OCI-LY1 (cell line): ENCODE results near the gene HTR6.

Source experiments
- H2AFZ ChIP-seq: fragments of 200-600 bp; sonication (generic), shearing (Covaris generic); 2 replicates; pipeline ENCODE4 v1.6.0; 2014; ENCODE audit warnings: antibody characterized with exemption, mild to moderate bottlenecking, low read length
- H3F3A ChIP-seq: fragments of 200-600 bp; sonication (generic), shearing (Covaris generic); 2 replicates; pipeline ENCODE4 v1.6.0; 2014; ENCODE audit warnings: mild to moderate bottlenecking, antibody characterized with exemption, low read length, moderate library complexity; ENCODE audit not compliant: insufficient read depth
- H3K27ac ChIP-seq: fragments of 200-600 bp; sonication (generic); 2 replicates; pipeline ENCODE4 v1.5.1; 2014; ENCODE audit warnings: low read length, mixed run types, mild to moderate bottlenecking, low read depth; ENCODE audit not compliant: poor library complexity, severe bottlenecking
- H3K27me3 ChIP-seq: fragments of 200-600 bp; sonication (generic); 2 replicates; pipeline ENCODE4 v1.6.0; 2014; ENCODE audit warnings: antibody characterized with exemption, mild to moderate bottlenecking, low read length, moderate library complexity; ENCODE audit not compliant: insufficient read depth
- H3K36me3 ChIP-seq: fragments of 200-600 bp; sonication (generic); 2 replicates; pipeline ENCODE4 v1.6.1; 2014; ENCODE audit warnings: mild to moderate bottlenecking, antibody characterized with exemption, low read length, moderate library complexity, mixed read lengths; ENCODE audit not compliant: insufficient read depth
- H3K4me1 ChIP-seq: fragments of 200-600 bp; sonication (generic); 2 replicates; pipeline ENCODE4 v1.5.1; 2014; ENCODE audit warnings: mild to moderate bottlenecking, low read length, moderate library complexity; ENCODE audit not compliant: insufficient read depth, severe bottlenecking
- H3K4me2 ChIP-seq: fragments of 200-600 bp; sonication (generic), shearing (Covaris generic); 2 replicates; pipeline ENCODE4 v1.6.1; 2014; ENCODE audit warnings: low read length
- H3K4me3 ChIP-seq: fragments of 200-600 bp; sonication (generic); 2 replicates; pipeline ENCODE4 v1.5.1; 2014; ENCODE audit warnings: low read length, low read depth, mild to moderate bottlenecking, mixed read lengths; ENCODE audit not compliant: poor library complexity, severe bottlenecking
- H3K79me2 ChIP-seq: fragments of 200-600 bp; shearing (Covaris generic); 2 replicates; pipeline ENCODE4 v1.6.1; 2016; ENCODE audit warnings: mixed run types, low read length, mixed read lengths; ENCODE audit not compliant: insufficient read depth
- H3K9ac ChIP-seq: fragments of 200-600 bp; sonication (generic), shearing (Covaris generic); 2 replicates; pipeline ENCODE4 v1.6.1; 2014; ENCODE audit warnings: mild to moderate bottlenecking, low read length, mixed read lengths
- H3K9me2 ChIP-seq: fragments of 200-600 bp; sonication (generic), shearing (Covaris generic); 2 replicates; pipeline ENCODE4 v1.6.1; 2014; ENCODE audit warnings: low read depth, mild to moderate bottlenecking, low read length, mixed read lengths
- H3K9me3 ChIP-seq: fragments of 200-600 bp; shearing (Covaris generic); 2 replicates; pipeline ENCODE4 v1.6.1; 2014; ENCODE audit warnings: low read length, mixed read lengths
- H4K20me1 ChIP-seq: fragments of 200-600 bp; sonication (generic), shearing (Covaris generic); 2 replicates; pipeline ENCODE4 v1.6.0; 2016; ENCODE audit warnings: mild to moderate bottlenecking, low read length; ENCODE audit not compliant: insufficient read depth
- EZH2 ChIP-seq: fragments of 200-600 bp; sonication (generic), shearing (Covaris generic); IDR thresholded peaks from 2 replicates; pipeline ENCODE4 v1.8.0; 2017; ENCODE audit warnings: borderline replicate concordance, mixed run types, mild to moderate bottlenecking, antibody characterized with exemption, low read length, moderate library complexity, mixed read lengths
- TF ChIP-seq, protein P1 (sequence below): fragments of 200-600 bp; sonication (generic), shearing (Covaris generic); IDR thresholded peaks from 2 replicates; pipeline ENCODE4 v1.5.1; 2017; ENCODE audit warnings: mild to moderate bottlenecking, antibody characterized with exemption, low read length, moderate library complexity, mixed read lengths

HTR6 gene

DNA sequence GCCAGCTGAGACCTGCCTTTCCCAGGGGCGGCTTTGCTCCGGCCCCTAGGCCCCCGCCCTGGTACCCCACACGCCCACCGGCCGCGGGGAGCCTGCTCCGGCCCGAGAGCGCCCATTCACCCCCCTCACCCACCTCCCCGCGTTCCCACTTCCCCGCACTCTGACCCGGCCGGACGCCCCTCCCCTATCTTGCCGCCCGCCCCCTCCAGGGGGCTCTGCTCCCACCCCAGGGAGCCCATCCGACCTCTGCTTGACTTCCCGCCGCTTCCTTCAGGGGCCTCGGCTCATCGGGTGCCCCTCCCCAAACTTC, 466 bp downstream of the HTR6 start:
- Histone ChIP-seq H3K4me1 (no peaks in the 10 kb centered on the region), H3K36me3 (no peaks in the 10 kb centered on the region), H3K4me2 (no peak overlapping the region), H3K9ac (no peak overlapping the region), H3K27ac (no peak overlapping the region), H3K27me3 (no peaks in the 10 kb centered on the region), H3K79me2 (no peaks in the 10 kb centered on the region), H4K20me1 (no peaks in the 10 kb centered on the region), H2AFZ (no peak overlapping the region), H3K9me3 (no peaks in the 10 kb centered on the region), H3F3A (no peaks in the 10 kb centered on the region), H3K4me3 (no peak overlapping the region), H3K9me2 (no peaks in the 10 kb centered on the region)
- TF ChIP-seq, protein P1, sequence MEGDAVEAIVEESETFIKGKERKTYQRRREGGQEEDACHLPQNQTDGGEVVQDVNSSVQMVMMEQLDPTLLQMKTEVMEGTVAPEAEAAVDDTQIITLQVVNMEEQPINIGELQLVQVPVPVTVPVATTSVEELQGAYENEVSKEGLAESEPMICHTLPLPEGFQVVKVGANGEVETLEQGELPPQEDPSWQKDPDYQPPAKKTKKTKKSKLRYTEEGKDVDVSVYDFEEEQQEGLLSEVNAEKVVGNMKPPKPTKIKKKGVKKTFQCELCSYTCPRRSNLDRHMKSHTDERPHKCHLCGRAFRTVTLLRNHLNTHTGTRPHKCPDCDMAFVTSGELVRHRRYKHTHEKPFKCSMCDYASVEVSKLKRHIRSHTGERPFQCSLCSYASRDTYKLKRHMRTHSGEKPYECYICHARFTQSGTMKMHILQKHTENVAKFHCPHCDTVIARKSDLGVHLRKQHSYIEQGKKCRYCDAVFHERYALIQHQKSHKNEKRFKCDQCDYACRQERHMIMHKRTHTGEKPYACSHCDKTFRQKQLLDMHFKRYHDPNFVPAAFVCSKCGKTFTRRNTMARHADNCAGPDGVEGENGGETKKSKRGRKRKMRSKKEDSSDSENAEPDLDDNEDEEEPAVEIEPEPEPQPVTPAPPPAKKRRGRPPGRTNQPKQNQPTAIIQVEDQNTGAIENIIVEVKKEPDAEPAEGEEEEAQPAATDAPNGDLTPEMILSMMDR = no peak
- no peak for TF ChIP-seq EZH2

DNA sequence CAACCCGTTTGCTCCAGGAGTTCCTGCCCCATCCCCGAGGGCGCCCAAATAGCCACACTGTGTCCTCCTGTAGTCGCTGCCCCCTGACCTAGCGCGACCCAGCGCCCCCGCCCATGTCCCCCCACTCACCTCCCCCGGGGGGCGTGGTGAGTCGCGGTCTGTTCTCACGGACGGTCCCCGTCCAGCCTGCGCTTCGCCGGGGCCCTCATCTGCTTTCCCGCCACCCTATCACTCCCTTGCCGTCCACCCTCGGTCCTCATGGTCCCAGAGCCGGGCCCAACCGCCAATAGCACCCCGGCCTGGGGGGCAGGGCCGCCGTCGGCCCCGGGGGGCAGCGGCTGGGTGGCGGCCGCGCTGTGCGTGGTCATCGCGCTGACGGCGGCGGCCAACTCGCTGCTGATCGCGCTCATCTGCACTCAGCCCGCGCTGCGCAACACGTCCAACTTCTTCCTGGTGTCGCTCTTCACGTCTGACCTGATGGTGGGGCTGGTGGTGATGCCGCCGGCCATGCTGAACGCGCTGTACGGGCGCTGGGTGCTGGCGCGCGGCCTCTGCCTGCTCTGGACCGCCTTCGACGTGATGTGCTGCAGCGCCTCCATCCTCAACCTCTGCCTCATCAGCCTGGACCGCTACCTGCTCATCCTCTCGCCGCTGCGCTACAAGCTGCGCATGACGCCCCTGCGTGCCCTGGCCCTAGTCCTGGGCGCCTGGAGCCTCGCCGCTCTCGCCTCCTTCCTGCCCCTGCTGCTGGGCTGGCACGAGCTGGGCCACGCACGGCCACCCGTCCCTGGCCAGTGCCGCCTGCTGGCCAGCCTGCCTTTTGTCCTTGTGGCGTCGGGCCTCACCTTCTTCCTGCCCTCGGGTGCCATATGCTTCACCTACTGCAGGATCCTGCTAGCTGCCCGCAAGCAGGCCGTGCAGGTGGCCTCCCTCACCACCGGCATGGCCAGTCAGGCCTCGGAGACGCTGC, 1.1 kb downstream of the HTR6 start:
- Histone ChIP-seq H3K9me3 (no peaks in the 10 kb centered on the region), H3K36me3 (no peaks in the 10 kb centered on the region), H3K4me1 (no peaks in the 10 kb centered on the region), H2AFZ (no peak overlapping the region), H3K9me2 (no peaks in the 10 kb centered on the region), H3K79me2 (no peaks in the 10 kb centered on the region), H3K9ac (no peak overlapping the region), H3K4me2 (no peak overlapping the region), H4K20me1 (no peaks in the 10 kb centered on the region), H3K27me3 (no peaks in the 10 kb centered on the region), H3K27ac (no peak overlapping the region), H3F3A (no peaks in the 10 kb centered on the region), H3K4me3 (no peak overlapping the region)
- TF ChIP-seq EZH2 = no peak
- TF ChIP-seq, protein P1 = no peak

DNA sequence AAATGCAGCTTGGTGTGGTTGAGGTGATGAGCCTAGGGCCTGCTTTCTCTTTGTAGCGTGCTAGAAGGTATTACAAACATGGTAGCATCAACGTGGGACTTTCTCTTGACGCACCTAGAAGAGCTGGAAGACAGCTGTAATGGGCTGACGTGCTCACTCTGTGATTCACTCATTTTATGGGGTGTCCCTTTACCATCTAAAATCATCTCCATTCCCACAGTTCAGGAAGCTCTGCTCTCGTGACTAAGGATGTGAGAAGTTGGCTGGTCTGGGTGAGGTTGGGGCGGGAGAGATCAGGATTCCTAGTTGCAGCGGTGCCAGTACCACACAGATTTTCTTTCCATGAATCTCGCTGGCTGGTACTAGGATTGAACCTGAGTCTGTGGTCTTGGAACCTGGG, 4.2 kb downstream of the HTR6 start:
- Histone ChIP-seq H3K4me3 (no peak overlapping the region), H3F3A (no peaks in the 10 kb centered on the region), H4K20me1 (no peaks in the 10 kb centered on the region), H3K4me1 (no peaks in the 10 kb centered on the region), H3K27ac (no peak overlapping the region), H3K9me3 (no peaks in the 10 kb centered on the region), H3K79me2 (no peaks in the 10 kb centered on the region), H3K4me2 (no peak overlapping the region), H3K36me3 (no peaks in the 10 kb centered on the region), H3K9ac (no peak overlapping the region), H3K9me2 (no peaks in the 10 kb centered on the region), H2AFZ (no peak overlapping the region), H3K27me3 (no peaks in the 10 kb centered on the region)
- no peak for TF ChIP-seq EZH2
- TF ChIP-seq, protein P1 = no peak
